Karpas-422 (cell line): ENCODE results near the gene CRYGS. TPM values are rescaled to one million over a fixed set of nuclear protein-coding genes. Genes with fewer than 3 reads are reported as not detected.
"Not testable (repeated sequence)": the region's sequence is repeated elsewhere in the genome, so short reads cannot be mapped to it uniquely, and the experiment has no call there.

Experiments
- DNase-seq: peaks from one replicate; pipeline ENCODE4 v3.0.0-alpha.2; 2015
- H2AFZ ChIP-seq: fragments of 200-600 bp; sonication (generic); 2 replicates; pipeline ENCODE4 v1.6.1; 2014; ENCODE audit warnings: antibody characterized with exemption, low read length, mixed read lengths
- H3K27ac ChIP-seq: fragments of 200-600 bp; sonication (generic); 2 replicates; pipeline ENCODE4 v1.5.1; 2014; ENCODE audit warnings: mild to moderate bottlenecking, low read length, moderate library complexity
- H3K27me3 ChIP-seq: fragments of 200-600 bp; sonication (generic); 2 replicates; pipeline ENCODE4 v1.6.1; 2014; ENCODE audit warnings: low read length, mixed read lengths
- H3K36me3 ChIP-seq: fragments of 200-600 bp; sonication (generic); 2 replicates; pipeline ENCODE4 v1.6.1; 2014; ENCODE audit warnings: low read length, mixed read lengths; ENCODE audit not compliant: insufficient read depth
- H3K4me1 ChIP-seq: fragments of 200-600 bp; sonication (generic); 2 replicates; pipeline ENCODE4 v1.6.1; 2014; ENCODE audit warnings: mild to moderate bottlenecking, low read length, mixed read lengths
- H3K4me2 ChIP-seq: fragments of 200-600 bp; sonication (generic); 2 replicates; pipeline ENCODE4 v1.6.1; 2014; ENCODE audit warnings: low read length, low read depth, mild to moderate bottlenecking; ENCODE audit not compliant: poor library complexity, severe bottlenecking
- H3K4me3 ChIP-seq: fragments of 200-600 bp; sonication (generic); 2 replicates; pipeline ENCODE4 v1.5.1; 2014; ENCODE audit warnings: mild to moderate bottlenecking, antibody characterized with exemption, low read length, mixed read lengths
- H3K79me2 ChIP-seq: fragments of 200-600 bp; sonication (generic); 2 replicates; pipeline ENCODE4 v1.6.1; 2014; ENCODE audit warnings: mild to moderate bottlenecking, low read length, mixed read lengths
- H3K9ac ChIP-seq: fragments of 200-600 bp; sonication (generic); 2 replicates; pipeline ENCODE4 v1.6.0; 2014; ENCODE audit warnings: low read length
- H3K9me2 ChIP-seq: fragments of 200-600 bp; sonication (generic), shearing (Covaris generic); replicated peaks from 2 replicates; pipeline ENCODE4 v1.6.0; 2014; ENCODE audit warnings: mild to moderate bottlenecking, low read length, moderate library complexity; ENCODE audit not compliant: insufficient read depth
- H3K9me3 ChIP-seq: fragments of 300-700, 200-600 bp; sonication (generic); 2 replicates; pipeline ENCODE4 v1.6.1; 2014; ENCODE audit warnings: low read length, mixed read lengths
- H4K20me1 ChIP-seq: fragments of 200-600 bp; sonication (generic); 2 replicates; pipeline ENCODE4 v1.6.1; 2014; ENCODE audit warnings: mild to moderate bottlenecking, antibody characterized with exemption, low read length, low read depth; ENCODE audit not compliant: insufficient read depth
- total RNA-seq: library from RNA; depleted of rRNA; stranded (reverse); fragments of >200 nt; shearing (Covaris generic); gene quantifications from 2 replicates; pipeline ENCODE4 v1.2.3, GENCODE V29; 2014; ENCODE audit warnings: low replicate concordance

CRYGS gene
- total RNA-seq, 1 experiment from 2014 or later, result 18.4 TPM

DNA sequence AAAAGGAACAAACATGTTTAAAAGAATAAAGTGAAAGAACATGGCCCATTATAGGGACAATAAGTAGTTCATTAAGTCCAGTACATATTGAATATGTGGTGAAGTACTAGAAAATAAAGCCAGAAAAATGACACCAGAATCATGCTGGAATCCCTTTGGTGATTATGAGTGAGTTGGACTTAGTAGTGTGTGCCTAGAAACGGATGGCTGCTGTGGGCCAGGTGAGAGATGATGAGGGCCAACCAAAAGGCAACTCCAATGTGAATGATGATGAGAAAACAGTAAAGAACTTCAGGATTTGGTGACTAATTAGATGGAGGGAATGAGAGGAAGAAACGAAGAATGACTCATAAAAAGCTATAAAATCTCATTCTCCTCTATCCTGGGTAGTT is 3.3 kb downstream of the CRYGS start:
- H3K79me2 ChIP-seq, result no peaks in the 10 kb centered on the region
- no peaks in the 10 kb centered on the region for H4K20me1 ChIP-seq
- DNase-seq, result no peak
- no peaks in the 10 kb centered on the region for H3K9me3 ChIP-seq
- H3K9ac ChIP-seq, result no peak overlapping the region
- H3K4me2 ChIP-seq, result no peak overlapping the region
- peaks cover 16% of the 10 kb centered on the region; the same call in 1 of the 2 replicates for H3K36me3 ChIP-seq
- H3K27me3 ChIP-seq, result no peaks in the 10 kb centered on the region
- H3K4me1 ChIP-seq, result peaks cover 11% of the 10 kb centered on the region; the same call in 1 of the 2 replicates
- no peak overlapping the region for H3K4me3 ChIP-seq
- no peak overlapping the region for H2AFZ ChIP-seq
- H3K9me2 ChIP-seq, result no peaks in the 10 kb centered on the region
- H3K27ac ChIP-seq, result no peak overlapping the region

DNA sequence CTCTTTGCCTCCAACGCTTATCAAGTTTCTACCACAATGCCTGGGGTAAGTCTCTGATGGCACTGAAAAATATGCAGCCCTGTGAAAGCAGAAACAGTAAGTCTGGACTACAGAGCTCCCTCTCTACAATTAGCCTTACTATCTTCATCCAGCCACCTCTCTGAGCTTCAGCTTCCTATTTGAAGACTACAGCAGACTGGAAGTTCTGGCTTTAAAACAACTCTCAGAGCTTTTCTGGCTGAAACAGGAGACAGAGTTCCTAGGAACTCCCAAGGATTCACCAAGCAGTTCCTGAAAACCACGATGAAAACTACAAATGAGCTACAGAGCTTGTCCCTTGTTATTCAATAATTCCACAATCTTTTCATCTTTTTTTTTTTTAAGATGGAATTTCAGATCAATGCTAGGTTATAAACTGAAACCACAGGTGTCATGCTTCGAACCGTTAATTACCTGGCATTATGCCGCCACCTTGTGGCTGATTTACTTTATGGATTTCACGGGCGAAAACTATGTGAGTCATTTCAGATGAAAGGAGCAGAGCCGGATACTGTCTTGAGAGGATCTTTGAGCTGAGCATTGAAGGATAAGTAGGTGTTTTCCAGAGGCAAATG is 3.9 kb downstream of the CRYGS start:
- Histone ChIP-seq H3K27ac (peak overlapping the region; percentile 2; the same call in 1 of the 2 replicates), H3K36me3 (peaks cover 16% of the 10 kb centered on the region; the same call in 1 of the 2 replicates), H3K27me3 (no peaks in the 10 kb centered on the region), H3K9ac (no peak overlapping the region), H3K79me2 (no peaks in the 10 kb centered on the region), H2AFZ (no peak overlapping the region), H3K4me3 (no peak overlapping the region), H3K9me2 (no peaks in the 10 kb centered on the region), H4K20me1 (no peaks in the 10 kb centered on the region), H3K4me1 (peaks cover 11% of the 10 kb centered on the region; the same call in 1 of the 2 replicates), H3K4me2 (no peak overlapping the region), H3K9me3 (no peaks in the 10 kb centered on the region)
- DNase-seq, result peak; percentile 95

DNA sequence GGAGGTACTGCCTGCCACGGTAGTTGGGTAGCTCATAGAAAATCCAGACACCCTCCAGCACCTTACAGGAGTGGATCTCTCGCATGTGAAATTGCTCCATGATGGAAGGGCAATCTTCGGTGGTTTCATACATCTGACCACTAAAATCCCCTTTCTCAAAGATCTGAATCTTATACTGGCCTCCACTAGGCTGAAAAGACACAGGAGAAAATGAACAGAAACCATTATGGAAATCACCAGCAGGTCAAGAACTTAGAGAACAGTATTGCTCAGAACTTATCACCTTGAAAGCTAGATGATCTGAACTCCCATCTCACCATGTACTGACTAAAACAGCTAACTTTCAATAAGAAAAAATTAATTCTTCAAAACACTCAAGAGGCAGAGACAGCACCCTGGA is 5.4 kb downstream of the CRYGS start:
- Histone ChIP-seq H3K9me2 (no peaks in the 10 kb centered on the region), H3K4me1 (peaks cover 26% of the 10 kb centered on the region), H2AFZ (no peak overlapping the region), H3K27ac (no peak overlapping the region), H3K9ac (no peak overlapping the region), H4K20me1 (no peaks in the 10 kb centered on the region), H3K9me3 (no peaks in the 10 kb centered on the region), H3K4me2 (no peak overlapping the region), H3K79me2 (no peaks in the 10 kb centered on the region), H3K27me3 (no peaks in the 10 kb centered on the region), H3K4me3 (no peak overlapping the region), H3K36me3 (peaks cover 3% of the 10 kb centered on the region; the same call in 1 of the 2 replicates)
- no peak for DNase-seq

DNA sequence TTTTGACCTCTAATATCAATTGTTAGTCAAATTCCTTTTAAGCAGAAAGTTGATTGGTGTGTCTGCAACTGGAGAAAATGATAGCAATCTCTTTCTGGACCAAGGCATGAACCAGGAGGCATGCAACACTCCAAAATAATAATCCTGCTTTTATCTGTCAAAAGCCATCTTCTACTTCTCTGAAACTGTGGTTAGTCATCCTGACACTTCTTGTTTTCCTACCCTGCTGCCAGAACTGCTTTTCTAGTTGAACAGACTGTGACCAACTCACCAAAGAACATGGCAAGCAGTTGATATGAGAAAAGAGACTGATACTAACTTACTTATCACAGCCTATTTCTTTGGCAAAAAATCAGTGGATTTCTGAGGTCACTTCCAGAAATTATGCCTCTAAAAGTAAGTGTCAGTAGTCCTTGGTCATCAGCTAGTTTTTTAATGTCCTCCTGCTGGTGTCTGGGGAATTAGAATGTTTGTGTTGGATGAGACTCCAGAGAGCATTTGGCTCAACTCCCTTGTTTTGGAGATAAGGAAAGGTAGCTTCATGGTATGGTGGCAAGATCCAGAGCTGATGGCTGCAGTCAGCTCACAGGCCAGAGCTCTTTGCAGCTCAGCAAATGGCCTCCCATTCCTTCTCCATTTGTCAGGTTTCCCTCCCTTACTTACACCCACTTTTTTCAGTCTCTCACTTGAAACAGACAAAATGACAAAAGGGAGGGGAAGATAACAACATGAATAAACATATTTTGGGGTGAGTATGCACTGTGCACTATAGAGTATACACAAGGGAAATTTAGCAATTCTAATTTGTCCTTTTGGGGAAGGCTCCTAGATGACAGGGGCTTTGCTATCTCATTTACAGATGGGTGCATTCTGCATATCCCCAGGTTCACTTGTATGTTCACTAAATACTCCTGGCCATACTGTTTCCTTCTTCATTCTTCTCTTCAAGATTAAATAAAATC is 7.0 kb downstream of the CRYGS start:
- Histone ChIP-seq H4K20me1 (no peaks in the 10 kb centered on the region), H3K36me3 (no peaks in the 10 kb centered on the region), H3K27me3 (no peaks in the 10 kb centered on the region), H2AFZ (no peak overlapping the region), H3K9me2 (no peaks in the 10 kb centered on the region), H3K4me2 (no peak overlapping the region), H3K27ac (peak overlapping the region; percentile 37; the same call in 1 of the 2 replicates), H3K9ac (no peak overlapping the region), H3K79me2 (no peaks in the 10 kb centered on the region), H3K9me3 (no peaks in the 10 kb centered on the region), H3K4me1 (peaks cover 42% of the 10 kb centered on the region), H3K4me3 (no peak overlapping the region)
- no peak for DNase-seq

DNA sequence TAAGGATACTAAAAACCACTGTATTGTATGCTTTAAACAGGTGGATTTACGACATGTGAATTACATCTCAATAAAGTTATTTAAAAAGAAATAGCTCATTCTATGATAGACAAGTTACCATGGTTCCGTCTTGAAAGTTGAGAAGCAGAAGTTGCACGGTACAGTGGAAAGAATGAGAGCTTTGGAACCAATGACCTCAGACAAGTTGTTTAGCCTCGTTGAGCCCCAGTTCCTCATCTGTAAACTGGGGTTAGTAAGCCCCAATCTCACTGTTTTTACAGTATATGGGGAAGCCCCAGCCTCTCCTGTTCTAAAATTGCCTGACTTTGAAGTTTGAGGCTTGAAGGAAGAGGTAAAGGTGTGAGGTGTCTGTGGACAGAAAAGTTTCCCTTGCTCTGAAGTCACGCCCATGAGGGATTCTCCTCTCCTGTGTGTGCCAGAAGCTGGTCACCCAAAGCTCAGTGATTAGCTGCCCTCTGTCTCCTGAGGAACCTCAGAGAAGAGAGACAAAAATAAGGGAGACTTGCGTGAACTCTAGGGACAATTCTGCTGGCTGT is 10.0 kb downstream of the CRYGS start:
- Histone ChIP-seq H3K36me3 (no peaks in the 10 kb centered on the region), H3K27me3 (no peaks in the 10 kb centered on the region), H3K9me2 (no peaks in the 10 kb centered on the region), H3K9me3 (no peaks in the 10 kb centered on the region), H3K9ac (peak overlapping the region; percentile 53), H4K20me1 (no peaks in the 10 kb centered on the region), H2AFZ (peak overlapping the region; percentile 78), H3K27ac (peak overlapping the region; percentile 88), H3K4me2 (peak overlapping the region; percentile 54), H3K4me3 (peak overlapping the region; percentile 26; the same call in 1 of the 2 replicates), H3K79me2 (no peaks in the 10 kb centered on the region), H3K4me1 (peaks cover 53% of the 10 kb centered on the region)
- peak; percentile 95 for DNase-seq

DNA sequence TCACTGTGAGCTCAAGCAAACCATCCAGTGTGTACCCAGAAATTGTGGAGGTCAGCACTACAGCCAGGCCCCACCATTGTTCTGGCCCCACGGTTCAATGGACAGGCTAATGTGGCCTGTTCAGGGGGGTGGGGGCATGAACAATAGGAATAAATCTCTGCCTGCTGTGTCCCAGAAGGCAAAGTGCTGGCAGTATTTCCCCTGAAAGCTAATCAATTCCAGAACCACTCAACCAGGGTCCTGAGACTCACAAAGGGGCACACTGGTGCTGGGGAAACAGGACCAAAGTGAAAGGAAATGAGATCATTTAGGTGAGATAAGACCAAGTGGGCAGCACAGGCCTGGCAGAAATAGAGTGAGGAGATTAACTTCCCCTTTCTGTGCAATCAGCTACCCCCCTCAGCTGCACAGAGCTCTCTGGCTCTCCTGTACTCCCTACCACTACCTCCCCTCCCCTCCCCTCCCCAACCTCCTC is 11.5 kb downstream of the CRYGS start:
- H3K27ac ChIP-seq, result peak overlapping the region; percentile 88
- H3K4me1 ChIP-seq, result peaks cover 52% of the 10 kb centered on the region
- H3K36me3 ChIP-seq, result no peaks in the 10 kb centered on the region
- peak overlapping the region; percentile 55 for H3K9ac ChIP-seq
- no peaks in the 10 kb centered on the region for H3K9me2 ChIP-seq
- peak overlapping the region; percentile 25 for H3K4me3 ChIP-seq
- peak overlapping the region; percentile 4; the same call in 1 of the 2 replicates for H2AFZ ChIP-seq
- H3K27me3 ChIP-seq, result no peaks in the 10 kb centered on the region
- DNase-seq, result peak; percentile 95
- no peaks in the 10 kb centered on the region for H4K20me1 ChIP-seq
- H3K79me2 ChIP-seq, result no peaks in the 10 kb centered on the region
- H3K4me2 ChIP-seq, result peak overlapping the region; percentile 54
- no peaks in the 10 kb centered on the region for H3K9me3 ChIP-seq

DNA sequence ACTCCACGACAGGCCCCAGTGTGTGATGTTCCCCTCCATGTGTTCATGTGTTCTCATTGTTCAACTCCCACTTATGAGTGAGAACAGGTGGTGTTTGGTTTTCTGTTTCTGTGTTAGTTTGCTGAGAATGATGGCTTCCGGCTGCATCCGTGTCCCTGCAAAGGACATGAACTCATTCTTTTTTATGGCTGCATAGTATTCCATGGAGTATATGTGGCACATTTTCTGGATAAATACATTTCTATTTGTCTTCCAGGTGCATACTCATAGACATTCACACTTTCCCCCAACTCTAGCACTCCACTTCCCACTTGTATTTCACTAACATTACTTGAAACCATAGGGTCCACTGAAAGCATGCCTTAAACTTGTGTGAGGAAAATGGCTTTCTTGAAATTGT is 12.5 kb downstream of the CRYGS start:
- Histone ChIP-seq H3K4me2 (peak overlapping the region; percentile 54), H3K9ac (0 out of 2 replicates have a peak overlapping the region, but pooled peaks have one; percentile 55), H3K27ac (peak overlapping the region; percentile 88), H3K4me1 (peaks cover 50% of the 10 kb centered on the region)
- not testable (repeated sequence) for H4K20me1 ChIP-seq, H3K9me2 ChIP-seq, H3K36me3 ChIP-seq, DNase-seq, H3K27me3 ChIP-seq, H2AFZ ChIP-seq, H3K79me2 ChIP-seq, H3K4me3 ChIP-seq, H3K9me3 ChIP-seq

DNA sequence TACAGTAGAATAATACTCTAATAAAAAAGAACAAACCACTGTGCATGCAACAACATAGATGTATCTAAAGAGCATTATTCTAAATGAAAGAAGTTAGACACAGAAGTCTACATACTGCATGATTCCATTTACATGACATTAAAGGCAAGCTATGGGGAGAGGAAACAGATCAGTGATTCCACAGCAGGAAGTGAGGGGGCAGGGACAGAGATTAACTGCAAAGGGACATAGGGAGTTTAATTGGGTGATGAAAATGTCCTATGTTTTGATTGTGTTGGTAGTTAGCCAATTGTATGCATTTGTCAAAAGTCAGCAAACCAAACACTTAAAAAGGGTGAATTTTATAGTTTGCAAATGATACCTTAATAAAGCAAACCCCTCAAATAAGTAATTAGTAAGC is 13.8 kb downstream of the CRYGS start:
- Histone ChIP-seq H3K4me1 (peaks cover 63% of the 10 kb centered on the region), H3K9ac (no peak overlapping the region), H4K20me1 (no peaks in the 10 kb centered on the region), H3K79me2 (no peaks in the 10 kb centered on the region), H3K9me3 (no peaks in the 10 kb centered on the region), H3K4me2 (no peak overlapping the region), H3K27me3 (no peaks in the 10 kb centered on the region), H3K36me3 (no peaks in the 10 kb centered on the region), H2AFZ (no peak overlapping the region), H3K27ac (no peak overlapping the region), H3K9me2 (no peaks in the 10 kb centered on the region), H3K4me3 (no peak overlapping the region)
- DNase-seq, result peak; percentile 63
